Mesendoderm (in vitro differentiated cells): ENCODE results near the gene CTIF.

ENCODE experiments used
- DNase-seq: peaks from one replicate; pipeline ENCODE4 v3.0.0; 2013
- H2AK5ac ChIP-seq: 2 replicates; pipeline ENCODE4 v1.6.1; 2013; ENCODE audit warnings: low read length, inconsistent platforms
- H2BK120ac ChIP-seq: 2 replicates; pipeline ENCODE4 v1.6.1; 2013; ENCODE audit warnings: low read depth, mild to moderate bottlenecking, low read length, moderate library complexity, mixed read lengths
- H2BK15ac ChIP-seq: replicated peaks from 2 replicates; pipeline ENCODE4 v1.6.1; 2013; ENCODE audit warnings: low read depth, mild to moderate bottlenecking, moderate library complexity
- H2BK5ac ChIP-seq: 2 replicates; pipeline ENCODE4 v1.6.1; 2013; ENCODE audit warnings: low read length, inconsistent platforms
- H3K18ac ChIP-seq: 2 replicates; pipeline ENCODE4 v1.6.1; 2013; ENCODE audit warnings: mild to moderate bottlenecking, low read length, mixed read lengths
- H3K23ac ChIP-seq: one replicate; pipeline ENCODE4 v1.6.1; 2013; ENCODE audit warnings: low read length
- H3K27ac ChIP-seq: 2 replicates; pipeline ENCODE4 v1.5.1; 2013; ENCODE audit warnings: low read depth, mild to moderate bottlenecking, inconsistent platforms, low read length, moderate library complexity
- H3K27me3 ChIP-seq: 2 replicates; pipeline ENCODE4 v1.6.1; 2013; ENCODE audit warnings: low read length, control low read depth, mild to moderate bottlenecking, inconsistent platforms; ENCODE audit not compliant: insufficient read depth, poor library complexity
- H3K36me3 ChIP-seq: 2 replicates; pipeline ENCODE4 v1.6.1; 2013; ENCODE audit warnings: low read length, inconsistent platforms; ENCODE audit not compliant: control insufficient read depth, insufficient read depth
- H3K4ac ChIP-seq: one replicate; pipeline ENCODE4 v1.6.1; 2013; ENCODE audit warnings: low read depth, mild to moderate bottlenecking, low read length, moderate library complexity
- H3K4me1 ChIP-seq: 2 replicates; pipeline ENCODE4 v1.6.1; 2013; ENCODE audit warnings: low read depth, low read length, inconsistent platforms; ENCODE audit not compliant: control insufficient read depth
- H3K4me2 ChIP-seq: 2 replicates; pipeline ENCODE4 v1.6.1; 2013; ENCODE audit warnings: low read length
- H3K4me3 ChIP-seq: 2 replicates; pipeline ENCODE4 v1.5.1; 2013; ENCODE audit warnings: mild to moderate bottlenecking, low read length
- H3K56ac ChIP-seq: one replicate; pipeline ENCODE4 v1.6.1; 2013; ENCODE audit warnings: low read length
- H3K79me1 ChIP-seq: 2 replicates; pipeline ENCODE4 v1.6.1; 2013; ENCODE audit warnings: low read length, inconsistent platforms
- H3K79me2 ChIP-seq: 2 replicates; pipeline ENCODE4 v1.6.1; 2013; ENCODE audit warnings: mild to moderate bottlenecking, low read length; ENCODE audit not compliant: control insufficient read depth, insufficient read depth
- H3K9ac ChIP-seq: 2 replicates; pipeline ENCODE4 v1.6.1; 2013; ENCODE audit warnings: low read length, inconsistent platforms
- H4K5ac ChIP-seq: one replicate; pipeline ENCODE4 v1.6.1; 2013; ENCODE audit warnings: low read length
- H4K8ac ChIP-seq: one replicate; pipeline ENCODE4 v1.6.1; 2013; ENCODE audit warnings: low read depth, mild to moderate bottlenecking, control low read depth, low read length, moderate library complexity
- WGBS: extraction: QIAGEN DNeasy Blood & Tissue Kit; methylation state at CpG from one replicate; pipeline ENCODE4 v1.1.7; 2013; ENCODE audit warnings: low lambda C conversion rate, missing lambda C conversion rate; ENCODE audit not compliant: insufficient coverage; ENCODE audit errors: extremely low coverage; 5-methylcytosine and 5-hydroxymethylcytosine counted together

The CTIF gene

DNA sequence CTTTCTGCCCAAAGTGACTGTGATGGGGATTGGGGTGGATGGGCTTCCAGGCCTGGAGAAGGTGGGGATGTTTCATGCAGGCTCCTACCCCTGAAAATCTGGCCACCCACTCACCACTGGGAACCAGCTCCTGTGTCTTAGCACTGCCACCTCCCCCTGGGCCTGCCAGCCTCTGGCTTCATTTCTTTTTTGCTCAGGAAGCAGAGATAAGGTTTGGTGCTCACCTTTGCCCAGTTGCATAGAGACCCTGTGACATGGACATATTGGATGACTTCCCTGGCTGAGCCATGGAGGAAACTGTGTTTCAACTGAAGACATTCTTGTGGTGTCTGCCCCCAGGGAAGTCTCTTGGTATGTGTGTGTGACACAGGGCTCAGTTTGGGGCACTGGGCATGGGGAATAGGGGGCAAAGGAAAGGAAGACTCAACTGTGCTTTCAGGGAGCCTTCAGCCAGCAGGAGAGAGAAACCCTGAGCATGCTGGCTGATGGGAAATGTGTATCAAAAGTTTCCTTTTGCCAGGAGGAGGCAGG is 16.7 kb downstream of the CTIF start:
- no peak overlapping the region for H3K56ac ChIP-seq
- no peak overlapping the region for H2BK5ac ChIP-seq
- no peak overlapping the region for H3K23ac ChIP-seq
- no peak overlapping the region for H3K4me3 ChIP-seq
- no peak overlapping the region for H3K9ac ChIP-seq
- H3K36me3 ChIP-seq = no peaks in the 10 kb centered on the region
- no peak overlapping the region for H3K4ac ChIP-seq
- no peak overlapping the region for H4K8ac ChIP-seq
- no peaks in the 10 kb centered on the region for H3K79me1 ChIP-seq
- no peak overlapping the region for H3K27ac ChIP-seq
- no peak overlapping the region for H3K4me2 ChIP-seq
- no peak overlapping the region for H2AK5ac ChIP-seq
- H3K27me3 ChIP-seq = no peaks in the 10 kb centered on the region
- no peaks in the 10 kb centered on the region for H3K4me1 ChIP-seq
- no peak overlapping the region for H3K18ac ChIP-seq
- DNase-seq = no peak
- H4K5ac ChIP-seq = no peak overlapping the region
- no peak overlapping the region for H2BK15ac ChIP-seq
- H3K79me2 ChIP-seq = no peaks in the 10 kb centered on the region
- H2BK120ac ChIP-seq = no peak overlapping the region

GRCh38 chr18:48557640-48558174 is 18.9 kb downstream of the CTIF start:
- no CpG with 5 or more reads among the region's 2 CpGs for WGBS

GRCh38 chr18:48558248-48558647 is 19.4 kb downstream of the CTIF start:
- Histone ChIP-seq H3K4ac (no peak overlapping the region), H3K4me1 (peaks cover 2% of the 10 kb centered on the region), H4K5ac (no peak overlapping the region), H4K8ac (no peak overlapping the region), H3K27ac (no peak overlapping the region), H3K79me2 (no peaks in the 10 kb centered on the region), H3K36me3 (no peaks in the 10 kb centered on the region), H3K9ac (no peak overlapping the region), H3K18ac (no peak overlapping the region), H2BK120ac (no peak overlapping the region), H3K56ac (no peak overlapping the region), H3K4me2 (no peak overlapping the region), H2BK5ac (no peak overlapping the region), H2AK5ac (no peak overlapping the region), H2BK15ac (no peak overlapping the region), H3K4me3 (no peak overlapping the region), H3K27me3 (no peaks in the 10 kb centered on the region), H3K79me1 (no peaks in the 10 kb centered on the region), H3K23ac (no peak overlapping the region)
- DNase-seq = no peak
- no CpG with 5 or more reads among the region's 2 CpGs for WGBS

More at GRCh38 chr18:48557640-48558174, 18.9 kb downstream of the CTIF start:
- no peak overlapping the region for H4K8ac ChIP-seq
- no peak overlapping the region for H3K56ac ChIP-seq
- H2BK15ac ChIP-seq = no peak overlapping the region
- no peak for DNase-seq
- no peak overlapping the region for H3K4me2 ChIP-seq
- no peaks in the 10 kb centered on the region for H3K36me3 ChIP-seq
- no peak overlapping the region for H3K4ac ChIP-seq
- H2BK5ac ChIP-seq = no peak overlapping the region
- H3K18ac ChIP-seq = no peak overlapping the region
- H4K5ac ChIP-seq = no peak overlapping the region
- H3K9ac ChIP-seq = no peak overlapping the region
- no peak overlapping the region for H2BK120ac ChIP-seq
- no peaks in the 10 kb centered on the region for H3K27me3 ChIP-seq
- H2AK5ac ChIP-seq = no peak overlapping the region
- peaks cover under 1% of the 10 kb centered on the region for H3K4me1 ChIP-seq
- H3K23ac ChIP-seq = no peak overlapping the region
- no peaks in the 10 kb centered on the region for H3K79me1 ChIP-seq
- no peak overlapping the region for H3K4me3 ChIP-seq
- H3K79me2 ChIP-seq = no peaks in the 10 kb centered on the region
- H3K27ac ChIP-seq = no peak overlapping the region

GRCh38 chr18:48560491-48560890 is 21.7 kb downstream of the CTIF start:
- Histone ChIP-seq H2AK5ac (no peak overlapping the region), H3K4me3 (no peak overlapping the region), H3K4me2 (no peak overlapping the region), H2BK15ac (no peak overlapping the region), H3K79me2 (no peaks in the 10 kb centered on the region), H3K27ac (no peak overlapping the region), H3K18ac (no peak overlapping the region), H3K36me3 (no peaks in the 10 kb centered on the region), H3K9ac (no peak overlapping the region), H4K8ac (no peak overlapping the region), H3K23ac (no peak overlapping the region), H2BK120ac (no peak overlapping the region), H3K4ac (no peak overlapping the region), H3K79me1 (peaks cover 6% of the 10 kb centered on the region), H4K5ac (no peak overlapping the region), H3K56ac (no peak overlapping the region), H3K27me3 (no peaks in the 10 kb centered on the region), H2BK5ac (no peak overlapping the region), H3K4me1 (peaks cover 2% of the 10 kb centered on the region)
- WGBS = no CpG with 5 or more reads among the region's 7 CpGs
- DNase-seq = no peak

GRCh38 chr18:48562075-48562474 is 23.2 kb downstream of the CTIF start:
- Histone ChIP-seq H2BK5ac (no peak overlapping the region), H3K4me2 (no peak overlapping the region), H3K18ac (no peak overlapping the region), H3K27me3 (no peaks in the 10 kb centered on the region), H3K79me1 (peaks cover 6% of the 10 kb centered on the region), H3K27ac (no peak overlapping the region), H3K23ac (no peak overlapping the region), H3K56ac (no peak overlapping the region), H3K4me1 (peaks cover 2% of the 10 kb centered on the region), H2BK15ac (no peak overlapping the region), H2AK5ac (no peak overlapping the region), H3K4me3 (no peak overlapping the region), H2BK120ac (no peak overlapping the region), H3K36me3 (no peaks in the 10 kb centered on the region), H3K79me2 (no peaks in the 10 kb centered on the region), H3K4ac (no peak overlapping the region), H4K5ac (no peak overlapping the region), H4K8ac (no peak overlapping the region), H3K9ac (no peak overlapping the region)
- DNase-seq = no peak

GRCh38 chr18:48563027-48563426 is 24.2 kb downstream of the CTIF start:
- WGBS = no CpG with 5 or more reads among the region's 2 CpGs
- no peak overlapping the region for H3K4me3 ChIP-seq
- H3K23ac ChIP-seq = no peak overlapping the region
- H2AK5ac ChIP-seq = no peak overlapping the region
- no peak overlapping the region for H2BK15ac ChIP-seq
- no peak overlapping the region for H3K27ac ChIP-seq
- no peak overlapping the region for H4K8ac ChIP-seq
- H3K79me1 ChIP-seq = peaks cover 9% of the 10 kb centered on the region
- no peaks in the 10 kb centered on the region for H3K79me2 ChIP-seq
- DNase-seq = peak; percentile 73
- no peak overlapping the region for H2BK5ac ChIP-seq
- peaks cover 2% of the 10 kb centered on the region for H3K4me1 ChIP-seq
- no peak overlapping the region for H2BK120ac ChIP-seq
- H4K5ac ChIP-seq = no peak overlapping the region
- no peak overlapping the region for H3K56ac ChIP-seq
- H3K9ac ChIP-seq = no peak overlapping the region
- H3K4ac ChIP-seq = no peak overlapping the region
- no peaks in the 10 kb centered on the region for H3K36me3 ChIP-seq
- no peaks in the 10 kb centered on the region for H3K27me3 ChIP-seq
- H3K18ac ChIP-seq = no peak overlapping the region
- H3K4me2 ChIP-seq = no peak overlapping the region
